Measurements from ENCODE around the gene C1QTNF6.

The C1QTNF6 gene

GRCh38 chr22:37222440-37222971, 34.5 kb upstream of the C1QTNF6 start:
- DNase-seq, result no peak

GRCh38 chr22:37221424-37222333, 33.6 kb upstream of the C1QTNF6 start:
- no peak for DNase-seq

- no peak for DNase-seq
Measured at GRCh38 chr22:37220543-37220981, 32.5 kb upstream of the C1QTNF6 start.

- no peak for DNase-seq
Measured at GRCh38 chr22:37219533-37219932, 31.5 kb upstream of the C1QTNF6 start.

- no peak for DNase-seq
Measured at GRCh38 chr22:37218771-37219411, 30.8 kb upstream of the C1QTNF6 start.

GRCh38 chr22:37218399-37218770, 30.3 kb upstream of the C1QTNF6 start:
- DNase-seq, result no peak

GRCh38 chr22:37215890-37216289, 27.8 kb upstream of the C1QTNF6 start:
- DNase-seq, result no peak

- no peak for DNase-seq
Measured at GRCh38 chr22:37214731-37215030, 26.6 kb upstream of the C1QTNF6 start.

- no peak for DNase-seq
Measured at GRCh38 chr22:37213941-37214730, 26.1 kb upstream of the C1QTNF6 start.

GRCh38 chr22:37213218-37213855, 25.3 kb upstream of the C1QTNF6 start:
- DNase-seq, result no peak

- no peak for DNase-seq
Measured at GRCh38 chr22:37212174-37212906, 24.3 kb upstream of the C1QTNF6 start, which contains the start of gene SSTR3. Gene SSTR3 (minus strand): TSS chr22:37212477. CDS start chr22:37207803, 4,674 bp downstream.

- no peak for DNase-seq
Measured at GRCh38 chr22:37211866-37212173, 23.8 kb upstream of the C1QTNF6 start.

- no peak for DNase-seq
Measured at GRCh38 chr22:37211075-37211865, 23.2 kb upstream of the C1QTNF6 start.

GRCh38 chr22:37210041-37210803, 22.2 kb upstream of the C1QTNF6 start:
- DNase-seq, result no peak

GRCh38 chr22:37209140-37209845, 21.2 kb upstream of the C1QTNF6 start:
- no peak for DNase-seq

GRCh38 chr22:37208401-37209139, 20.5 kb upstream of the C1QTNF6 start:
- no peak for DNase-seq

GRCh38 chr22:37207981-37208380, 19.9 kb upstream of the C1QTNF6 start:
- no peak for DNase-seq

- no peak for DNase-seq
Measured at GRCh38 chr22:37206841-37207821, 19.1 kb upstream of the C1QTNF6 start.
